ENCODE measurements around the gene SYNJ2. TPM values are rescaled to one million over a fixed set of nuclear protein-coding genes. Genes with fewer than 3 reads are reported as not detected.

The SYNJ2 gene
- polyA plus RNA-seq, 2 donors, result 5.7 to 8.1 TPM

DNA sequence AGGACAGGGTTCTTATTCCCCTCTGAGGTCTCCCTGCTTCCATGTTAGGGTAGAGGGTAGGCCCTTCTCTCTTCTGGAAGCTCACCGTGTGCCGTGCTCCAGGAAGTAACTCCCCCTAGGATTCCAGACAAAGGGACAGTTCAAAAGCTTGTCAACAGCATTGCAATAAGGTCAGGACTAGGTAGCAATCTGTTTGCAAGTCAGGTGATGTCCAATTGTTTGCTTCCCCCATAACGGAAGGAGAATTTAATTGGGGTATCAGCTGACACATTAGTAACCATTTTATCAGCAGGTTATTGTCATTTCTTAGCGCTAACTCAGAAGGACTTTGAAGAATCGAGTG, 41.9 kb downstream of the SYNJ2 start:
- H3K9me3 ChIP-seq (ENCODE audit: control insufficient read depth in 2 of 2, insufficient read depth in 1 of 2, low read depth in 1 of 2, low read length in 1 of 2), result peaks cover 0 to 2% of the 10 kb centered on the region in 2 donors
- no peak overlapping the region for H3K27ac ChIP-seq (ENCODE audit: low read depth in 2 of 2, low read length in 1 of 2)
- peaks cover 2% of the 10 kb centered on the region in 2 donors for H3K36me3 ChIP-seq (ENCODE audit: control insufficient read depth in 2 of 2, insufficient read depth in 2 of 2, low read length in 1 of 2)
- H3K4me1 ChIP-seq (ENCODE audit: control insufficient read depth in 2 of 2, insufficient read depth in 2 of 2, low read length in 1 of 2), result peaks cover 15 to 24% of the 10 kb centered on the region in 2 donors
- no peaks in the 10 kb centered on the region for H3K27me3 ChIP-seq (ENCODE audit: control insufficient read depth in 1 of 2, insufficient read depth in 2 of 2, low read length in 2 of 2)
- H3K4me3 ChIP-seq (ENCODE audit: low read depth in 1 of 2, low read length in 2 of 2), result no peak overlapping the region
- WGBS, 2 donors, result 85 to 91% methylated on average over 5 of the region's 5 CpGs

DNA sequence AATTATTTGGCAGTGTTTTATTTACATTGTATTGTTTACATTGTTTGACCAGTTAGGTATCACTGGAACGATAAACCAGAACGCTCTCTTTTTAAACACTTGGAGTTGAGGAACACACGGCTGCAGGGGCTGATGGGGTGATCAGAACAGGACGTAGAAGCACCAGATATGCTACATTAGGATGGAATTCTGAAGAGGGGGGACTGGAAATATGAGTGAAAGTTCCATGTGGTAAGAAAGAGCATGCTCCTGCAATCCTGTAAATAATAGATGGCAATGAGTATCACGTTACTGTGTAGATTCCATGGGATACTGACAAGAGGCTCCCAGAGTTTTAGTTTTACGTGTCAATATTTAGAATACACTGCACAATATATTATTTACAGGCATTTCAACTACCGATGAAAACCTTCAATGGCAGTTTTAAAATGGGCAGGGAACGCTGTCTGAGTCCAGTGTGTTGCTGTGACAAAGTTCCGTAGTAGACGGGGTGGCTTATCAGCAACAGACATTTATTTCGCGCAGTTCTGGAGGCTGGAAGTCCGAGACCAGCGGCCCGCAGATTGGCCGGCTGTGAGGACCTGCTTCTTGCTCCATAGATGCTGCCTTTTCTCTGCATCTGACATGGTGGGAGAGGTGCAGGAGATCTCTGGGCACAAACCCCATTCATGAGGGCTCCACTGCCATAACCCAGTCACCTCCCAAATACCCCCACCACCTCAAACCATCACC, 43.1 kb downstream of the SYNJ2 start:
- Histone ChIP-seq H3K9me3 (ENCODE audit: control insufficient read depth in 2 of 2, insufficient read depth in 1 of 2, low read depth in 1 of 2, low read length in 1 of 2) (peaks cover 0 to 2% of the 10 kb centered on the region in 2 donors), H3K27me3 (ENCODE audit: control insufficient read depth in 1 of 2, insufficient read depth in 2 of 2, low read length in 2 of 2) (no peaks in the 10 kb centered on the region), H3K27ac (ENCODE audit: low read depth in 2 of 2, low read length in 1 of 2) (no peak overlapping the region), H3K4me3 (ENCODE audit: low read depth in 1 of 2, low read length in 2 of 2) (no peak overlapping the region), H3K36me3 (ENCODE audit: control insufficient read depth in 2 of 2, insufficient read depth in 2 of 2, low read length in 1 of 2) (peaks cover 2% of the 10 kb centered on the region in 2 donors), H3K4me1 (ENCODE audit: control insufficient read depth in 2 of 2, insufficient read depth in 2 of 2, low read length in 1 of 2) (peaks cover 10 to 17% of the 10 kb centered on the region in 2 donors)
- 88 to 92% methylated on average over 16 of the region's 16 CpGs for WGBS, 2 donors

DNA sequence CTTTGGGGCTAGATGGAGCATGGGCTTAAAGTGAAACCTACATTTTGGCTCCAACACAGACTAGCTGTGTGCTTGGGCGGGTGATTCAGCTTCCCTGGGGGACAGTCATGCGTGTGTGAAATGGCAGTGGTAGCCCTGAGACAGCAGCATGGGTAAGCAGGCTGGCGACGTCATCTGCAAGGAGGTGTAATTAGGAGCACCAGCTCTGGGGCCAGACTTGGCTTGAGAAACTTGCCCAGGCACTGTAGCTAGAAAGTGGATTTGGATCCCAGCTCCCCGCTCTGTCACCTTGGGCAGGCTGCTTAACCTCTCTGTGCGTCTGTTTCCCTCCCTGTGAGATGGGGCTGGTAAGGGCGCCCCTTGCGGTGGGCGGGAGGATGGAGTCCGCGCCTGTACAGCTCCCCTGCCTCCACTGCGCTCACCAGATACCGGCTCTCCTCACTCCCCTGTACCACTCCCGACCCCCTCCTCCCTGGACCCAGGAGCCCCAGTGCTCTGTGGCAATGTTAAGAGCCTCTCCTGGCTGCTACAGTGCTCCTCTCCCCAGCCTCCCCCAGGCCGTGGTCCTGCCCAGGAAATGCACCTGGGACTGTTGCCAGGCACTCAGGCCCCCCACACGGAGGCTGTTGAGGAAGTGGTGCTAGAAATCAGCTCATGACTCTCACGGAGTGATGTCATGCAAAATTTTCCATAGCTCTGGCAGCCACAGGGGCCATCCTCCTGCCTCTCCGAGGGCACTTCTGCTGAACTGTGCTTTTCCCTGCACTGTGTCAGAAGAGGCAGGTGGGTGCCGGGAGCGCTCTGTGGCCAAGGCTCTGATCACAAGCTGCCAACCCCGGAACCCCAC, 44.6 kb downstream of the SYNJ2 start:
- Histone ChIP-seq H3K27me3 (ENCODE audit: control insufficient read depth in 1 of 2, insufficient read depth in 2 of 2, low read length in 2 of 2) (no peaks in the 10 kb centered on the region), H3K36me3 (ENCODE audit: control insufficient read depth in 2 of 2, insufficient read depth in 2 of 2, low read length in 1 of 2) (peaks cover 0 to 2% of the 10 kb centered on the region in 2 donors), H3K27ac (ENCODE audit: low read depth in 2 of 2, low read length in 1 of 2) (peak overlapping the region; percentile 56 to 64), H3K9me3 (ENCODE audit: control insufficient read depth in 2 of 2, insufficient read depth in 1 of 2, low read depth in 1 of 2, low read length in 1 of 2) (peaks cover 0 to under 1% of the 10 kb centered on the region in 2 donors), H3K4me3 (ENCODE audit: low read depth in 1 of 2, low read length in 2 of 2) (no peak overlapping the region), H3K4me1 (ENCODE audit: control insufficient read depth in 2 of 2, insufficient read depth in 2 of 2, low read length in 1 of 2) (peaks cover 9 to 19% of the 10 kb centered on the region in 2 donors)
- 42 to 44% methylated on average over 17 to 21 of the region's 21 CpGs for WGBS, 2 donors

DNA sequence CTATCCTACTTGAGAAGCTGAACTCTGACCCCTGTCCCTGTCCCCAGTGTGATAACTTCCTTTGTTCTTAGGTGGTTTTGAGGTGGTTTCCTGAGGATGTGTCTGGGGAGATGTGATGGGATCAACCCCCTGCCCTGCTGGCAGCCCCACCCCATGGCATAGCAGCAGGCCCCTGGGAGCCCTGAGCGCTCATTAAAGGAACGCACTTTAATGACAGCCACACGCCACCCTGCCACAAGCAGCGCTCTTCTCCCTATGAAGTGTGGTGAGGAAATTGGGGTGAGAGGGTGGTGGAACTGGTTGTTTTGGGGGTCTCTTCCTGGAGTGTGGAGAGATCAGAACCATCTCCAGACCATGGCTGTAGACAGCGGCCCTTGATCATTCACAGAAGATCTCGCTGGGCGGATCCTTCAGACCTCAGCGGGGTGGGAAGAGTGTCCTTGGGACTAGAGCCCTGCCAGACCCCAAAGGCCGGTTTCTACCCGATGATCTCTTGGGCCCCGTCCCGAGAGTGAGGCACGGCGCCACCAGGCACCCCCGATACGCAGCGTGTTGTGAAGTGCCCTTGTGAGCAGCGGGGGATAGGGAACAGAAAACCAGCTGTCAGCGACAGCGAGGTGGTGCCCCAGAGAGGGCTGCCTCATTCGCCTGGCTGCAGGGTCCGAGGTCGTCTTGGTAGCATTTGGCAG, 45.4 kb downstream of the SYNJ2 start:
- Histone ChIP-seq H3K36me3 (ENCODE audit: control insufficient read depth in 2 of 2, insufficient read depth in 2 of 2, low read length in 1 of 2) (peaks cover 0 to 2% of the 10 kb centered on the region in 2 donors), H3K4me3 (ENCODE audit: low read depth in 1 of 2, low read length in 2 of 2) (no peak overlapping the region), H3K9me3 (ENCODE audit: control insufficient read depth in 2 of 2, insufficient read depth in 1 of 2, low read depth in 1 of 2, low read length in 1 of 2) (no peaks in the 10 kb centered on the region), H3K27ac (ENCODE audit: low read depth in 2 of 2, low read length in 1 of 2) (peak overlapping the region in 1 of 2 donors; percentile 64), H3K27me3 (ENCODE audit: control insufficient read depth in 1 of 2, insufficient read depth in 2 of 2, low read length in 2 of 2) (no peaks in the 10 kb centered on the region), H3K4me1 (ENCODE audit: control insufficient read depth in 2 of 2, insufficient read depth in 2 of 2, low read length in 1 of 2) (peaks cover 6 to 23% of the 10 kb centered on the region in 2 donors)
- 90 to 93% methylated on average over 23 of the region's 23 CpGs for WGBS, 2 donors

DNA sequence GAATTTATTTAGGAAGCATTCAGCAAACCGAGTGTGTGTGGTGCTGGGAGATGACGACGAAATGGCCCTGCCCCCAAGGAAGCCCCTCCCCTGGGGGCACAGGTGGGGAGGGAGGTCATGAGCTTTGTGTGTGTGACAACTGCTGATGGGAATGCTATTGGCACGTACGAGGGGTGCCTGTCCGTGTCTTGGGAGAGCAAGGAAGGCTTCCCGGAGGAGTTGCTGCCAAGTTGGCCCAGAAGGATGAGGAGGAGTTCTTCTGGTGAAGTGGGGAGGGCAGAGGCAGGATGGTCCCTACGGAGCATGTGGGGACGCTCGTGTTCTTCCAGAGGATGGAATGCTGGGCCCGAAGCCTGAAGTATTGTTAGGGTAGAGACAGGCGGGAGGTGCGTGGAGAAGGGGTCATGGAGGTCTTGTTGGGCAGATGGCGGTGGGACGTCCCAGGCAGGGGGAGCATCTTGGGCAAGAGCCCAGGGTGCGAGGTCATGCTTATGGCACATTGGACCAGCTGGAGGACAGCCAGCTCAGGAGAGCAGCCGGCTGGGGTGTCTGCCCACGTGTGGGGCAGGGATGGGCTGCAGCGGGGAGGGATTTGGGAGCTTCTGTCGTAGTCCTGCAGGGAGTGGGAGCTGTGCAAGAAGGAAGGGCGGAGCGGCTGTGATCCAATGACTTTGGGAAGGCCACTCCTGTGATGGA, 46.1 kb downstream of the SYNJ2 start:
- Histone ChIP-seq H3K4me3 (ENCODE audit: low read depth in 1 of 2, low read length in 2 of 2) (no peak overlapping the region), H3K4me1 (ENCODE audit: control insufficient read depth in 2 of 2, insufficient read depth in 2 of 2, low read length in 1 of 2) (peaks cover 6 to 23% of the 10 kb centered on the region in 2 donors), H3K36me3 (ENCODE audit: control insufficient read depth in 2 of 2, insufficient read depth in 2 of 2, low read length in 1 of 2) (peaks cover 0 to 2% of the 10 kb centered on the region in 2 donors), H3K27me3 (ENCODE audit: control insufficient read depth in 1 of 2, insufficient read depth in 2 of 2, low read length in 2 of 2) (no peaks in the 10 kb centered on the region), H3K9me3 (ENCODE audit: control insufficient read depth in 2 of 2, insufficient read depth in 1 of 2, low read depth in 1 of 2, low read length in 1 of 2) (no peaks in the 10 kb centered on the region), H3K27ac (ENCODE audit: low read depth in 2 of 2, low read length in 1 of 2) (no peak overlapping the region)
- 78 to 87% methylated on average over 22 of the region's 22 CpGs for WGBS, 2 donors

DNA sequence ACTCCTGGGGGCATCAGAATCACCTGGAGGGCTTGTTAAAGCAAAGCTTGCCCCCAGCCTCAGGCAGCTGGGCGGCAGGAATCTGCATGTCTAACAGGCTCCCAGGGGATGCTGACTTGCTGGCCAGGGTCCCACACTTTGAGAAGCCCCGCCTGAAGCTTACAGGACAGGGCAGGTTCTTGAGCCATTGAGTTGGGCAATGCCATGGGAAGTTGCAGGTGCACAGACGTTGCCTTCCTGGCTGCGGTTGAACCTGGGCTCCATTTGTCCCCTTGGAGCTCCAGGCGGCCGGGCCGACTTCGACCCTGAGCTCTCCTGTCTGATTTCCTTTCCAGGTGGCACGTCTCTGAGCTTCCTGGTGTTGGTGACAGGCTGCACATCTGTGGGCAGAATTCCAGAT, 46.8 kb downstream of the SYNJ2 start:
- H3K27me3 ChIP-seq (ENCODE audit: control insufficient read depth in 1 of 2, insufficient read depth in 2 of 2, low read length in 2 of 2), result no peaks in the 10 kb centered on the region
- H3K4me3 ChIP-seq (ENCODE audit: low read depth in 1 of 2, low read length in 2 of 2), result no peak overlapping the region
- H3K4me1 ChIP-seq (ENCODE audit: control insufficient read depth in 2 of 2, insufficient read depth in 2 of 2, low read length in 1 of 2), result peaks cover 6 to 23% of the 10 kb centered on the region in 2 donors
- H3K27ac ChIP-seq (ENCODE audit: low read depth in 2 of 2, low read length in 1 of 2), result no peak overlapping the region
- peaks cover 0 to 4% of the 10 kb centered on the region in 2 donors for H3K36me3 ChIP-seq (ENCODE audit: control insufficient read depth in 2 of 2, insufficient read depth in 2 of 2, low read length in 1 of 2)
- H3K9me3 ChIP-seq (ENCODE audit: control insufficient read depth in 2 of 2, insufficient read depth in 1 of 2, low read depth in 1 of 2, low read length in 1 of 2), result no peaks in the 10 kb centered on the region
- 68 to 73% methylated on average over 9 of the region's 9 CpGs for WGBS, 2 donors

DNA sequence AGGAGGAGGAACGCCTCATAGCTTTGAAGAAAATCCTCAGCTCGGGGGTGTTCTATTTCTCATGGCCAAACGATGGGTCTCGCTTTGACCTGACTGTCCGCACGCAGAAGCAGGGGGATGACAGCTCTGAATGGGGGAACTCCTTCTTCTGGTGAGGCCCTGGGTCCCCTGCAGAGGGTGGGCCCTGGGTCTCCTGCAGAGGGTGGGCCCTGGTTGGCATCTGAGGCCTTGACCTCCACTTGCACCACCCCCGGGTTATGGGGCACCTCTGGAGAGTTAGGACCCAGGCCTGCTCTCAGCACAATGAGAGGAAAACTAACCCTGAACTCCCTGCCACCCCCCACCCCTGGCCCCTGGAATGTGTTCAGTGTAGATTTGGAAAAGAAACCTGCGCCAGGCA, 47.2 kb downstream of the SYNJ2 start:
- no peaks in the 10 kb centered on the region for H3K27me3 ChIP-seq (ENCODE audit: control insufficient read depth in 1 of 2, insufficient read depth in 2 of 2, low read length in 2 of 2)
- peaks cover 6 to 23% of the 10 kb centered on the region in 2 donors for H3K4me1 ChIP-seq (ENCODE audit: control insufficient read depth in 2 of 2, insufficient read depth in 2 of 2, low read length in 1 of 2)
- no peaks in the 10 kb centered on the region for H3K9me3 ChIP-seq (ENCODE audit: control insufficient read depth in 2 of 2, insufficient read depth in 1 of 2, low read depth in 1 of 2, low read length in 1 of 2)
- no peak overlapping the region for H3K27ac ChIP-seq (ENCODE audit: low read depth in 2 of 2, low read length in 1 of 2)
- 94 to 96% methylated on average over 8 of the region's 8 CpGs for WGBS, 2 donors
- H3K4me3 ChIP-seq (ENCODE audit: low read depth in 1 of 2, low read length in 2 of 2), result no peak overlapping the region
- H3K36me3 ChIP-seq (ENCODE audit: control insufficient read depth in 2 of 2, insufficient read depth in 2 of 2, low read length in 1 of 2), result peaks cover 0 to 7% of the 10 kb centered on the region in 2 donors

DNA sequence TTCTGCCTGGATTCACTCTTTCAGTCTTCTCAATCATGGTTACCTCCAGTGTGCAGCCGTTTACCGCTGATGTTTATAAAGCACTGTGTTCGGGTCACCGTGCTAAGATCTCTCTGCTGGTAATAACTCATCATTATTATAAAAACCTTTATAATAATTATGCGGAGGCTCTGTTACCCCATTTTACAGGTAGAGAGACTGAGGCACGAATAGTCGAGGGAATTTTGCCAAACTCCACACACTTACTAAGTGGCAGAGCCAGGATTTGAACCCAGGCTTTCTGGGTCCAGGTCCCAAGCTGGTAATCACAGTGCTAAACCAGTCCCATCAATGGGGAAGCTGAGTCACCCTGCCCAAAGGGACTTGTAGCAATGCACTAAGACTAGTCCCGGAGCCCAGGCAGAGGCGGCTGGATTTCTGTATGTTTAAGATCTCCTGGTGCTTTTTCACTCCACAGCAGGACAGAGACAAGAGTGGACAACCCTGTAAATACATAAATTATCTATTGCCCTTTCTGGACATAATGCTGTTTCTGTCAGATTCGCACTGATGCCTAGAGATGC, 48.1 kb downstream of the SYNJ2 start:
- H3K36me3 ChIP-seq (ENCODE audit: control insufficient read depth in 2 of 2, insufficient read depth in 2 of 2, low read length in 1 of 2), result peaks cover 0 to 7% of the 10 kb centered on the region in 2 donors

More for the DNA sequence above, 48.1 kb downstream of the SYNJ2 start:
- Histone ChIP-seq H3K9me3 (ENCODE audit: control insufficient read depth in 2 of 2, insufficient read depth in 1 of 2, low read depth in 1 of 2, low read length in 1 of 2) (no peaks in the 10 kb centered on the region), H3K27me3 (ENCODE audit: control insufficient read depth in 1 of 2, insufficient read depth in 2 of 2, low read length in 2 of 2) (no peaks in the 10 kb centered on the region), H3K27ac (ENCODE audit: low read depth in 2 of 2, low read length in 1 of 2) (no peak overlapping the region), H3K4me1 (ENCODE audit: control insufficient read depth in 2 of 2, insufficient read depth in 2 of 2, low read length in 1 of 2) (peaks cover 6 to 23% of the 10 kb centered on the region in 2 donors), H3K4me3 (ENCODE audit: low read depth in 1 of 2, low read length in 2 of 2) (no peak overlapping the region)
- 95 to 97% methylated on average over 10 of the region's 10 CpGs for WGBS, 2 donors
